ENCODE measurements around the gene ZNRD2. TPM values are rescaled to one million over a fixed set of nuclear protein-coding genes. Genes with fewer than 3 reads are reported as not detected.

Gene ZNRD2
- total RNA-seq, 2 experiments from 2014 or later: 41.4 to 42.5 TPM

- H3K36me3 Mint-ChIP-seq (ENCODE audit: low read depth): peaks cover 2% of the 10 kb centered on the region
- H3K4me1 Mint-ChIP-seq (ENCODE audit: low read depth): peaks cover 10% of the 10 kb centered on the region
- no peak overlapping the region for H3K27ac Mint-ChIP-seq
- CTCF ChIA-PET: interaction anchor here (0.8 to 1.5 kb wide), 2 partner anchors 9 to 57 kb away, joined by 3 read pairs; no protein-coding TSS in a partner anchor
- DNase-seq: no peak
- no peaks in the 10 kb centered on the region for H3K27me3 Mint-ChIP-seq (ENCODE audit: low read depth)
- intact Hi-C loops (cut with micrococcal nuclease): no loop called here
- H3K4me3 Mint-ChIP-seq: no peak overlapping the region
- no peaks in the 10 kb centered on the region for H3K9me3 Mint-ChIP-seq
Measured at GRCh38 chr11:65598258-65598699, 28.0 kb downstream of the ZNRD2 start.

- Mint-ChIP-seq H3K27me3 (ENCODE audit: low read depth) (no peaks in the 10 kb centered on the region), H3K36me3 (ENCODE audit: low read depth) (peaks cover 2% of the 10 kb centered on the region), H3K4me1 (ENCODE audit: low read depth) (peaks cover 10% of the 10 kb centered on the region), H3K4me3 (no peak overlapping the region), H3K9me3 (no peaks in the 10 kb centered on the region), H3K27ac (no peak overlapping the region)
- intact Hi-C loops (cut with micrococcal nuclease): no loop called here
- CTCF ChIA-PET: no interaction called here
- no peak for DNase-seq
Measured at GRCh38 chr11:65599216-65599954, 29.1 kb downstream of the ZNRD2 start.

GRCh38 chr11:65599955-65600246 is 29.6 kb downstream of the ZNRD2 start:
- no peaks in the 10 kb centered on the region for H3K27me3 Mint-ChIP-seq (ENCODE audit: low read depth)
- no peak overlapping the region for H3K4me3 Mint-ChIP-seq
- H3K27ac Mint-ChIP-seq: no peak overlapping the region
- CTCF ChIA-PET: no interaction called here
- H3K9me3 Mint-ChIP-seq: no peaks in the 10 kb centered on the region
- H3K4me1 Mint-ChIP-seq (ENCODE audit: low read depth): peaks cover 9% of the 10 kb centered on the region
- intact Hi-C loops (cut with micrococcal nuclease): no loop called here
- no peak for DNase-seq
- peaks cover 2% of the 10 kb centered on the region for H3K36me3 Mint-ChIP-seq (ENCODE audit: low read depth)

GRCh38 chr11:65604258-65604657 is 34.0 kb downstream of the ZNRD2 start:
- Mint-ChIP-seq H3K27me3 (ENCODE audit: low read depth) (no peaks in the 10 kb centered on the region), H3K27ac (no peak overlapping the region), H3K4me1 (ENCODE audit: low read depth) (no peaks in the 10 kb centered on the region), H3K4me3 (no peak overlapping the region), H3K9me3 (no peaks in the 10 kb centered on the region), H3K36me3 (ENCODE audit: low read depth) (peaks cover 5% of the 10 kb centered on the region)
- intact Hi-C loops (cut with micrococcal nuclease): no loop called here
- no peak for DNase-seq
- CTCF ChIA-PET: interaction anchor here (1.6 to 1.7 kb wide), 2 partner anchors 10 to 63 kb away, joined by 4 to 6 read pairs; no protein-coding TSS in a partner anchor

- Mint-ChIP-seq H3K9me3 (no peaks in the 10 kb centered on the region), H3K36me3 (ENCODE audit: low read depth) (peaks cover 9% of the 10 kb centered on the region), H3K4me3 (no peak overlapping the region), H3K4me1 (ENCODE audit: low read depth) (peaks cover 23% of the 10 kb centered on the region), H3K27me3 (ENCODE audit: low read depth) (no peaks in the 10 kb centered on the region), H3K27ac (no peak overlapping the region)
- intact Hi-C loops (cut with micrococcal nuclease): no loop called here
- DNase-seq: no peak
- CTCF ChIA-PET: no interaction called here
Measured at GRCh38 chr11:65606876-65607613, 36.8 kb downstream of the ZNRD2 start.

GRCh38 chr11:65607614-65608426 is 37.5 kb downstream of the ZNRD2 start:
- DNase-seq: no peak
- Mint-ChIP-seq H3K36me3 (ENCODE audit: low read depth) (peaks cover 13% of the 10 kb centered on the region), H3K27ac (no peak overlapping the region), H3K4me3 (no peak overlapping the region), H3K27me3 (ENCODE audit: low read depth) (no peaks in the 10 kb centered on the region), H3K4me1 (ENCODE audit: low read depth) (peaks cover 31% of the 10 kb centered on the region), H3K9me3 (no peaks in the 10 kb centered on the region)
- CTCF ChIA-PET: no interaction called here
- intact Hi-C loops (cut with micrococcal nuclease): no loop called here

- H3K9me3 Mint-ChIP-seq: no peaks in the 10 kb centered on the region
- H3K4me3 Mint-ChIP-seq: no peak overlapping the region
- no peaks in the 10 kb centered on the region for H3K27me3 Mint-ChIP-seq (ENCODE audit: low read depth)
- peaks cover 35% of the 10 kb centered on the region for H3K4me1 Mint-ChIP-seq (ENCODE audit: low read depth)
- no peak for DNase-seq
- H3K36me3 Mint-ChIP-seq (ENCODE audit: low read depth): peaks cover 13% of the 10 kb centered on the region
- intact Hi-C loops (cut with micrococcal nuclease): no loop called here
- H3K27ac Mint-ChIP-seq: no peak overlapping the region
- CTCF ChIA-PET: no interaction called here
Measured at GRCh38 chr11:65609229-65609628, 39.0 kb downstream of the ZNRD2 start.

GRCh38 chr11:65609665-65610064 is 39.4 kb downstream of the ZNRD2 start:
- no peak overlapping the region for H3K4me3 Mint-ChIP-seq
- intact Hi-C loops (cut with micrococcal nuclease): no loop called here
- no peaks in the 10 kb centered on the region for H3K27me3 Mint-ChIP-seq (ENCODE audit: low read depth)
- H3K9me3 Mint-ChIP-seq: no peaks in the 10 kb centered on the region
- CTCF ChIA-PET: no interaction called here
- H3K27ac Mint-ChIP-seq: peak overlapping the region; percentile 64
- DNase-seq: no peak
- H3K36me3 Mint-ChIP-seq (ENCODE audit: low read depth): peaks cover 13% of the 10 kb centered on the region
- H3K4me1 Mint-ChIP-seq (ENCODE audit: low read depth): peaks cover 35% of the 10 kb centered on the region

GRCh38 chr11:65610404-65610803 is 40.1 kb downstream of the ZNRD2 start:
- Mint-ChIP-seq H3K27me3 (ENCODE audit: low read depth) (no peaks in the 10 kb centered on the region), H3K4me1 (ENCODE audit: low read depth) (peaks cover 35% of the 10 kb centered on the region), H3K27ac (peak overlapping the region; percentile 59), H3K9me3 (no peaks in the 10 kb centered on the region), H3K4me3 (no peak overlapping the region), H3K36me3 (ENCODE audit: low read depth) (peaks cover 13% of the 10 kb centered on the region)
- no peak for DNase-seq
- CTCF ChIA-PET: interaction anchor here (0.6 kb wide), 1 partner anchor 37 kb away, joined by 3 read pairs; no protein-coding TSS in a partner anchor
- intact Hi-C loops (cut with micrococcal nuclease): no loop called here

- CTCF ChIA-PET: no interaction called here
- DNase-seq: no peak
- Mint-ChIP-seq H3K36me3 (ENCODE audit: low read depth) (peaks cover 10% of the 10 kb centered on the region), H3K27me3 (ENCODE audit: low read depth) (no peaks in the 10 kb centered on the region), H3K4me3 (no peak overlapping the region), H3K9me3 (no peaks in the 10 kb centered on the region), H3K4me1 (ENCODE audit: low read depth) (peaks cover 35% of the 10 kb centered on the region), H3K27ac (peak overlapping the region; percentile 59)
- intact Hi-C loops (cut with micrococcal nuclease): no loop called here
Measured at GRCh38 chr11:65611028-65611757, 40.9 kb downstream of the ZNRD2 start.

GRCh38 chr11:65611758-65612603 is 41.7 kb downstream of the ZNRD2 start:
- Mint-ChIP-seq H3K4me1 (ENCODE audit: low read depth) (peaks cover 42% of the 10 kb centered on the region), H3K36me3 (ENCODE audit: low read depth) (peaks cover 15% of the 10 kb centered on the region), H3K27ac (peak overlapping the region; percentile 59), H3K9me3 (no peaks in the 10 kb centered on the region), H3K27me3 (ENCODE audit: low read depth) (no peaks in the 10 kb centered on the region), H3K4me3 (peak overlapping the region; percentile 95)
- intact Hi-C loops (cut with micrococcal nuclease): no loop called here
- DNase-seq: no peak
- CTCF ChIA-PET: interaction anchor here (1.0 to 1.8 kb wide), 3 partner anchors 18 to 71 kb away, joined by 3 to 13 read pairs (median 9); no protein-coding TSS in a partner anchor
